OCI-LY3 (cell line): ENCODE data around the gene MED20.

Source experiments
- H2AFZ ChIP-seq: fragments of 200-600, 300-600 bp; shearing (Covaris generic); 2 replicates; pipeline ENCODE4 v1.6.0; 2014; ENCODE audit warnings: antibody characterized with exemption, low read depth, low read length
- H3K27ac ChIP-seq: fragments of 200-600, 300-600 bp; sonication (generic); 2 replicates; pipeline ENCODE4 v1.5.1; 2014; ENCODE audit warnings: mild to moderate bottlenecking, low read length, moderate library complexity, mixed read lengths
- H3K27me3 ChIP-seq: fragments of 200-600, 300-600 bp; sonication (generic); 2 replicates; pipeline ENCODE4 v1.6.1; 2014; ENCODE audit warnings: low read depth, low read length, mixed read lengths
- H3K36me3 ChIP-seq: fragments of 200-600, 300-600 bp; sonication (generic); replicated peaks from 2 replicates; pipeline ENCODE3; 2014; ENCODE audit warnings: low read depth, low read length, mixed read lengths
- H3K4me1 ChIP-seq: fragments of 300-600, 200-600 bp; sonication (generic); 2 replicates; pipeline ENCODE4 v1.6.1; 2014; ENCODE audit warnings: low read length, mixed read lengths
- H3K4me2 ChIP-seq: fragments of 200-600, 300-600 bp; sonication (generic); 2 replicates; pipeline ENCODE4 v1.6.1; 2014; ENCODE audit warnings: low read length, mixed read lengths
- H3K4me3 ChIP-seq: fragments of 300-600, 200-600 bp; sonication (generic); 2 replicates; pipeline ENCODE4 v1.5.1; 2014; ENCODE audit warnings: antibody characterized with exemption, mild to moderate bottlenecking, low read length, moderate library complexity
- H3K79me2 ChIP-seq: fragments of 300-600, 200-600 bp; shearing (Covaris generic); 2 replicates; pipeline ENCODE4 v1.6.1; 2014; ENCODE audit warnings: mild to moderate bottlenecking, low read length, mixed read lengths
- H3K9ac ChIP-seq: fragments of 300-600, 200-600 bp; shearing (Covaris generic); 2 replicates; pipeline ENCODE4 v1.6.0; 2014; ENCODE audit warnings: mild to moderate bottlenecking, low read length, moderate library complexity
- H3K9me3 ChIP-seq: fragments of 200-600, 300-600 bp; shearing (Covaris generic); 2 replicates; pipeline ENCODE4 v1.6.1; 2014; ENCODE audit warnings: low read length, mixed read lengths; ENCODE audit not compliant: insufficient read depth
- H4K20me1 ChIP-seq: fragments of 200-600, 300-600 bp; sonication (generic); 2 replicates; pipeline ENCODE4 v1.6.1; 2016; ENCODE audit warnings: low read length, mixed read lengths; ENCODE audit not compliant: insufficient read depth
- EZH2phosphoT487 ChIP-seq: fragments of 200-600 bp; shearing (Covaris generic); IDR thresholded peaks from 2 replicates; pipeline ENCODE4 v1.6.1; 2018; ENCODE audit warnings: antibody characterized with exemption, mixed run types, low read depth
- TF ChIP-seq, protein P1 (sequence below): fragments of 200-600, 300-600 bp; sonication (generic); IDR thresholded peaks from 2 replicates; pipeline ENCODE4 v1.5.1; 2014; ENCODE audit warnings: antibody characterized with exemption, low read length, low read depth

MED20 gene

DNA sequence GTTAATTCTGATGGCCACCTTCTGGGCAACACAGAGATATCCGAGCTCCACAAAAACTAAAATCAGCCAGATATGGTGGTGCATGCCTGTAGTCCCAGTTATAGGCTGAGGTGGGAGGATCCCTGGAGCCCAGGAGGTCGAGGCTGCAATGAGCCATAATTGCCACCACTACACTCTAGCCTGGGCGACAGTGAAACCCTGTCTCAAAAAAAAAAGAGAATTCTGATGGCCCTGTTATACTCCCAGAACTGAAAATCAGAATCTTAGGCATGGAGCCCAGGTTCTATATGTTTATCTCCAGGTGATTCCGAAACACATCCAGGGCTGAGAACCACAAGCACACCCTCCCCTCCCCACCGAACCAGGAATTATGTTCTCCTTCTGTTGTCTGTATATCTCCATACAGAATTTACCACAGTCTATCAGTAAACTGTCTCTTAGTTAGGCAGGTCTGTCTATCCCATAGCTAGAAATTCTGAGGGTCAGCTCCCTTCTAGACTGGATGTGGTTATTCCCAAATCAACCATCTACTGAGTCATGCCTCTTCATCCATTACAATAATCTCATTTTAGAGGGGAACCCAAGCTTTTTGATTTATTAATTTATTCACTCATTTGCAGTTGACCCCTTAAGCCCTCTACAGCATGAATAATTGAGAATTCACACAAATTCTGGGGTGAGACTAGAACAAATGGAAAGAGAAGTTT is 45.4 kb upstream of the MED20 start:
- Histone ChIP-seq H3K4me1 (no peaks in the 10 kb centered on the region), H2AFZ (no peak overlapping the region), H3K79me2 (no peaks in the 10 kb centered on the region), H3K9ac (no peak overlapping the region), H3K4me3 (no peak overlapping the region), H3K27me3 (no peaks in the 10 kb centered on the region), H3K27ac (no peak overlapping the region), H3K4me2 (no peak overlapping the region), H3K36me3 (no peaks in the 10 kb centered on the region), H3K9me3 (no peaks in the 10 kb centered on the region), H4K20me1 (no peaks in the 10 kb centered on the region)
- no peak for TF ChIP-seq EZH2phosphoT487
- TF ChIP-seq, protein P1, sequence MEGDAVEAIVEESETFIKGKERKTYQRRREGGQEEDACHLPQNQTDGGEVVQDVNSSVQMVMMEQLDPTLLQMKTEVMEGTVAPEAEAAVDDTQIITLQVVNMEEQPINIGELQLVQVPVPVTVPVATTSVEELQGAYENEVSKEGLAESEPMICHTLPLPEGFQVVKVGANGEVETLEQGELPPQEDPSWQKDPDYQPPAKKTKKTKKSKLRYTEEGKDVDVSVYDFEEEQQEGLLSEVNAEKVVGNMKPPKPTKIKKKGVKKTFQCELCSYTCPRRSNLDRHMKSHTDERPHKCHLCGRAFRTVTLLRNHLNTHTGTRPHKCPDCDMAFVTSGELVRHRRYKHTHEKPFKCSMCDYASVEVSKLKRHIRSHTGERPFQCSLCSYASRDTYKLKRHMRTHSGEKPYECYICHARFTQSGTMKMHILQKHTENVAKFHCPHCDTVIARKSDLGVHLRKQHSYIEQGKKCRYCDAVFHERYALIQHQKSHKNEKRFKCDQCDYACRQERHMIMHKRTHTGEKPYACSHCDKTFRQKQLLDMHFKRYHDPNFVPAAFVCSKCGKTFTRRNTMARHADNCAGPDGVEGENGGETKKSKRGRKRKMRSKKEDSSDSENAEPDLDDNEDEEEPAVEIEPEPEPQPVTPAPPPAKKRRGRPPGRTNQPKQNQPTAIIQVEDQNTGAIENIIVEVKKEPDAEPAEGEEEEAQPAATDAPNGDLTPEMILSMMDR, result no peak

DNA sequence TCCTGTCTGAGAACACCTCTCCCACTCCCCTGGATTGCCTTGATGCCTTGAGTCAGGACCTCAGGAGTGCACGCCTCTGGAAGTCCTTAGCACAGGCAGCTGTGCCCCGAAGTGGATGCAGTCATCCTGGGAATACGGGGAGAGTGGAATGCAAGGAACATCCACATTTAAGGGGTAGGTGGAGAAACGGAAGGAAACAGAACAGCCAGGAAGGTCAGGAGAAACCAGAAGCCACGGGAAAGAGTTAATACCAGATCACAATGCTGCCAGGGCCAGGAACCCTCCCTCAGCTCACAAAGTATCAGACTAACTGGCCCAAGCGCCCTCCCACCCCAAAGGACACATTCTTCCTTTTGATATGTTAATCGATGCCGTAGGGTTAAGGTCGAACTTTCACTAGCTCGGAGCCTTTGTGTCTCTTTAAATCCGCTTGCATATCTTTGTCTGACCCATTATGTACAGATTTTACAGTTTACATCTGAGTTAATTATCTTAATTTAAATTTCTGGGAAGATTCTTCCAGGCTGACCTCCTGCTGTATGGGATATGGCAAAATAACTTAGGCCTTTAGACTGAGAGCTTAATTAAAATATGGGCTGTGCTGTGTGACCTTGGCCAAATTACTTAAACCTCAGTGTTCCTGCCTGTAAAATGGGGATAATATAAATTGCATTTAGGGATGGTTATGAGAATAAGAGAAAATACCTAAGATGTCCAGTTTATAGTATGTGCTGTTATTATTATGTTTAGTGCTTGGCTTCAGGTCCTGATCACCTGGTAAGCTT is 44.7 kb upstream of the MED20 start:
- TF ChIP-seq, protein P1, result no peak
- TF ChIP-seq EZH2phosphoT487, result no peak
- Histone ChIP-seq H3K4me3 (no peak overlapping the region), H3K79me2 (no peaks in the 10 kb centered on the region), H3K27ac (no peak overlapping the region), H3K36me3 (no peaks in the 10 kb centered on the region), H3K4me2 (no peak overlapping the region), H3K9ac (no peak overlapping the region), H3K27me3 (no peaks in the 10 kb centered on the region), H2AFZ (no peak overlapping the region), H3K4me1 (no peaks in the 10 kb centered on the region), H4K20me1 (no peaks in the 10 kb centered on the region), H3K9me3 (no peaks in the 10 kb centered on the region)

DNA sequence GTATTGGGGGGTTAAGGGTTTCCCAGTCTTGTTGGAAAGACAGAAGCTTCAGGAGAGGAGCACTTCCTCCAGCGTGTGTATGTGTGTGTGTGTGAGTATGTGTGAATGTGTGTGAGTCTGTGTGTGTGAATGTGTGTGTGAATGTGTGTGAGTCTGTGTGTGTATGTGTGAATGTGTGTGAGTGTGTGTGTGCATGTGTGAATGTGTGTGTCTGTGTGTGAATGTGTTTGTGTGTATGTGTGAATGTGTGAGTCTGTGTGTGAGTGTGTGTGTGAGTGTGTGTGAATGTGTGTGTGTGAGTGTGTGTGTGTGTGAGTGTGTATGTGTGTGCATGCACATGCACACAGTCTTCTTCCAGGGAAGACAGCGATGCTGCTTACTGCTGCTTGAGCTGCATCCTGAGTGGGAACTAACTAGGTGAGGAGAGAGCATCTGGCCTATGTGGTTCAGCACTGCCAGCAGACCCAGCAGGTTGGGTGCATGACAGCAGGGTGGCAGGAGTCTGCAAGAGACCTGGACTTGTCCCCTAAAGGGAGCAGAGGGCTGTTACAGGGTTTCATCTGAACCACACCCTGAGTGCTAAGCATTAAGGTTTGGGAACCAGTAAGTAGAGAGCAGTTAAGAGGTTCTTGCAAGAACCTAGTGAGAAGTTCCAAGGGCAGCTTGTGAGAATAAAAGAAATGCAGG is 43.4 kb upstream of the MED20 start:
- no peaks in the 10 kb centered on the region for H3K36me3 ChIP-seq
- no peak overlapping the region for H3K9ac ChIP-seq
- TF ChIP-seq, protein P1, result no peak
- no peak for TF ChIP-seq EZH2phosphoT487
- no peaks in the 10 kb centered on the region for H3K4me1 ChIP-seq
- H2AFZ ChIP-seq, result no peak overlapping the region
- no peak overlapping the region for H3K4me2 ChIP-seq
- no peak overlapping the region for H3K27ac ChIP-seq
- H3K4me3 ChIP-seq, result no peak overlapping the region
- H4K20me1 ChIP-seq, result no peaks in the 10 kb centered on the region
- no peaks in the 10 kb centered on the region for H3K27me3 ChIP-seq
- no peaks in the 10 kb centered on the region for H3K9me3 ChIP-seq
- no peaks in the 10 kb centered on the region for H3K79me2 ChIP-seq

DNA sequence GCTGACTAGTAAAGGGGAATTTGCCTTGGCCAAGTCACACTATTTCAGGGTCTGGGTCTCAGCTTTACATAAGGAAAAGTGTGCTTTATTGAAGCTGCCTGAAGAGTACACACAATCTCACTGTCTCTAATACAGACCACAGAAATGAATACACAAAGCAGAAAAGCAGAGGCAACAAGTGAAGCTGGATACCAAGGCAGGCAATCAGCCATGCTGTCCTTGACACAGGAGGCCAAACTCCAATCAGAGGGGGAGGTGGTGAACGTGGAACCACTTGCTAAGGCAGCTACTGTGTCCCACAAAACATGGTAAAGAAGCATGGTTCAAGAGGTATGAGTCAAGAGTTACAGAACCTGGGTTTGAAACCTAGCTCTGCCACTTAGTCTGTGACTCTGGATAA is 42.4 kb upstream of the MED20 start:
- Histone ChIP-seq H3K27ac (no peak overlapping the region), H3K36me3 (no peaks in the 10 kb centered on the region), H4K20me1 (no peaks in the 10 kb centered on the region), H3K9me3 (no peaks in the 10 kb centered on the region), H2AFZ (no peak overlapping the region), H3K9ac (no peak overlapping the region), H3K4me2 (no peak overlapping the region), H3K79me2 (no peaks in the 10 kb centered on the region), H3K27me3 (no peaks in the 10 kb centered on the region), H3K4me3 (no peak overlapping the region), H3K4me1 (peaks cover 5% of the 10 kb centered on the region)
- TF ChIP-seq EZH2phosphoT487, result no peak
- TF ChIP-seq, protein P1, result no peak
